DND-41 (cell line): ENCODE data around the gene TNIP2.

Source experiments
- ATAC-seq: fragments of 200-7000 bp; cut with Tn5 transposase; 3 replicates; pipeline ENCODE4 v1.9.1; 2021; ENCODE audit warnings: low read depth; ENCODE audit not compliant: insufficient read depth
- DNase-seq: peaks from one replicate; pipeline ENCODE4 v3.0.0-alpha.2; 2020
- H2AFZ ChIP-seq: 2 replicates; pipeline ENCODE4 v1.6.0; 2012; ENCODE audit warnings: low read depth, low read length
- H3K27ac ChIP-seq: 2 replicates; pipeline ENCODE4 v1.5.1; 2012; ENCODE audit warnings: low read length, inconsistent platforms
- H3K27me3 ChIP-seq: fragments of 200-600 bp; sonication (generic); 2 replicates; pipeline ENCODE4 v1.6.0; 2012; ENCODE audit warnings: low read length, mild to moderate bottlenecking, inconsistent platforms; ENCODE audit not compliant: insufficient read depth, poor library complexity
- H3K36me3 ChIP-seq: 2 replicates; pipeline ENCODE4 v1.5.1; 2012; ENCODE audit warnings: low read length, inconsistent platforms; ENCODE audit not compliant: insufficient read depth
- H3K4me1 ChIP-seq: 2 replicates; pipeline ENCODE4 v1.5.1; 2012; ENCODE audit warnings: mild to moderate bottlenecking, low read length; ENCODE audit not compliant: insufficient read depth
- H3K4me2 ChIP-seq: 2 replicates; pipeline ENCODE4 v1.6.0; 2012; ENCODE audit warnings: mild to moderate bottlenecking, moderate library complexity, low read length, inconsistent platforms; ENCODE audit not compliant: insufficient read depth
- H3K4me3 ChIP-seq, 2 experiments: fragments of 200-600 bp in 1 of 2; shearing (Covaris generic) in 1 of 2; 2 replicates each; pipeline ENCODE4 v1.5.1; 2012 to 2016; ENCODE audit warnings: inconsistent platforms in 2 of 2, low read length in 2 of 2, mild to moderate bottlenecking in 2 of 2, low read depth in 1 of 2, moderate library complexity in 1 of 2
- H3K79me2 ChIP-seq: 2 replicates; pipeline ENCODE4 v1.6.0; 2012; ENCODE audit warnings: low read length, inconsistent platforms; ENCODE audit not compliant: insufficient read depth
- H3K9ac ChIP-seq: 2 replicates; pipeline ENCODE4 v1.6.0; 2012; ENCODE audit warnings: low read depth, mild to moderate bottlenecking, inconsistent platforms, low read length, moderate library complexity
- H3K9me3 ChIP-seq: 2 replicates; pipeline ENCODE4 v1.5.1; 2012; ENCODE audit warnings: low read length, moderate library complexity, mild to moderate bottlenecking, inconsistent platforms; ENCODE audit not compliant: insufficient read depth, severe bottlenecking
- H4K20me1 ChIP-seq: 2 replicates; pipeline ENCODE4 v1.6.0; 2012; ENCODE audit warnings: low read length; ENCODE audit not compliant: insufficient read depth
- EZH2 ChIP-seq: IDR thresholded peaks from 3 replicates; pipeline ENCODE4 v1.6.1; 2012; ENCODE audit warnings: borderline replicate concordance, low read depth, mild to moderate bottlenecking, moderate library complexity, low read length, inconsistent platforms; ENCODE audit not compliant: severe bottlenecking
- TF ChIP-seq, protein P1 (sequence below): IDR thresholded peaks from 2 replicates; pipeline ENCODE4 v1.5.1; 2012; ENCODE audit warnings: borderline replicate concordance, low read length, moderate library complexity, mild to moderate bottlenecking; ENCODE audit not compliant: poor library complexity, severe bottlenecking; ENCODE audit errors: extremely low read depth

Gene TNIP2, protein sequence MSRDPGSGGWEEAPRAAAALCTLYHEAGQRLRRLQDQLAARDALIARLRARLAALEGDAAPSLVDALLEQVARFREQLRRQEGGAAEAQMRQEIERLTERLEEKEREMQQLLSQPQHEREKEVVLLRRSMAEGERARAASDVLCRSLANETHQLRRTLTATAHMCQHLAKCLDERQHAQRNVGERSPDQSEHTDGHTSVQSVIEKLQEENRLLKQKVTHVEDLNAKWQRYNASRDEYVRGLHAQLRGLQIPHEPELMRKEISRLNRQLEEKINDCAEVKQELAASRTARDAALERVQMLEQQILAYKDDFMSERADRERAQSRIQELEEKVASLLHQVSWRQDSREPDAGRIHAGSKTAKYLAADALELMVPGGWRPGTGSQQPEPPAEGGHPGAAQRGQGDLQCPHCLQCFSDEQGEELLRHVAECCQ

DNA sequence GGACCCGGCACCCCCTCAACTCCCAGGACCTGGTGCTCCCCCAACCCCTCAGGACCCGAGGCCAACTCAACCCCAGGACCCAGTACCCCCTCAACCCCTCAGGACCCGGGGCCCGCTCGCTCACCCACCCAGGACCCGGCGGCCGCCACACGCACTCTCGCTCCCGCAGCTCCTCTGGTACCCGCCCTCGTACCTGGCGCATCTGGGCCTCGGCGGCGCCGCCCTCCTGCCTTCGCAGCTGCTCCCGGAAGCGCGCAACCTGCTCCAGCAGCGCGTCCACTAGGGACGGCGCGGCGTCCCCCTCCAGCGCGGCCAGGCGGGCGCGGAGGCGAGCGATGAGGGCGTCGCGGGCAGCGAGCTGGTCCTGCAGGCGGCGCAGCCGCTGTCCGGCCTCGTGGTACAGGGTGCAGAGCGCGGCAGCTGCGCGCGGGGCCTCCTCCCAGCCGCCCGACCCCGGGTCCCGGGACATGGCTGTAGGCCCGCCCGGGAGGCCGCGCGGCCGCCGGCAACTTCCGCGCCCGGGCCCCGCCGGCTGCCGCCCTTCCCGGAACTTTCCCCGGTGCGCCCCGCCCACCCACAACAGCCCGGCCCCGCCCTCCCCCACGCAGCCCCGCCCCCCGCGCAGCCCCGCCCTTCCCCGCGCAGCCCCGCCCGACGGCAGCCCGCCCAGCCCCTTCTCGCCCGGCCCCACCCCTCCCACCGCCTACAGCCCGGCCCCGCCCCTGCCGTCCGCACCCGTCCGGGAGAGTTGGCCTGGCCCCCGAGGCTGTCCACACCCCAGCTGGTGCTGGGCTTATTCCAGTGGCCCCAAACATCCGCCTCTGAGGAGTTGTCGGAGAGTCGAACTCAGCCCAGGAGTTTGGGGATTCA lies at the start of gene TNIP2:
Gene TNIP2 (minus strand): TSS at position 516 of the 870 bp plus-strand sequence. CDS start 47 bp downstream, at position 469.
- H3K27ac ChIP-seq, result peak within 1 kb of the TSS; percentile 71
- peak; percentile 76 for DNase-seq

DNA sequence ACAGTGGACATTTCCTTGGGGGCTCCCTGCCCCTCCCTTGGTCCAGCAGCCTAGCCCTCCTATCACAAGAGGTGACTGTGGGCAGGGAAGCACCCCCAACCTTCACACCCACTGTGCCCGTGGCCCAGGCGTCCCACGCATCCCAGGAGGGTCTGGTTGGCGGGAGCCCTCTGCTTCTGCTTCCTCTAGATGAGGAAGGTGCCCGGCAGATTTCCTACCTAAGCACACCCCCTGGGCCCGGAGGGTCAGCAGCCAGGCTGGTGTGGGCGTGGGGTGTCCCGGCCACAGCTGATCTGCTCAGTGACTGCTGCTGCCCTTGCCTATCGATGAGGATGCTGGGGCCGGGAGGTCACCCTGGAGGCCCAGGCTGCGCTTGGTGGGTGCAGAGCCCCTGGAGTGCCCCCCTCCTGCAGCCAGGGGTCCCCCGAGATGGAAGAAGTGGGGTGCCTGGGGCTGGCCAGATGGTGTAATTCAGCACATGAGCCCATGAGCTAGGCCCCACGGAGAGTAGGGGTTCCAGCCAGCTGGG lies 48.9 kb upstream of the TNIP2 start:
- no peaks in the 10 kb centered on the region for H3K27me3 ChIP-seq
- H3K36me3 ChIP-seq, result no peaks in the 10 kb centered on the region
- no peak overlapping the region for H2AFZ ChIP-seq
- no peak overlapping the region for H3K4me2 ChIP-seq
- no peaks in the 10 kb centered on the region; the same call in 1 of the 2 replicates for H4K20me1 ChIP-seq
- H3K9me3 ChIP-seq, result no peaks in the 10 kb centered on the region
- TF ChIP-seq EZH2, result no peak
- TF ChIP-seq, protein P1, sequence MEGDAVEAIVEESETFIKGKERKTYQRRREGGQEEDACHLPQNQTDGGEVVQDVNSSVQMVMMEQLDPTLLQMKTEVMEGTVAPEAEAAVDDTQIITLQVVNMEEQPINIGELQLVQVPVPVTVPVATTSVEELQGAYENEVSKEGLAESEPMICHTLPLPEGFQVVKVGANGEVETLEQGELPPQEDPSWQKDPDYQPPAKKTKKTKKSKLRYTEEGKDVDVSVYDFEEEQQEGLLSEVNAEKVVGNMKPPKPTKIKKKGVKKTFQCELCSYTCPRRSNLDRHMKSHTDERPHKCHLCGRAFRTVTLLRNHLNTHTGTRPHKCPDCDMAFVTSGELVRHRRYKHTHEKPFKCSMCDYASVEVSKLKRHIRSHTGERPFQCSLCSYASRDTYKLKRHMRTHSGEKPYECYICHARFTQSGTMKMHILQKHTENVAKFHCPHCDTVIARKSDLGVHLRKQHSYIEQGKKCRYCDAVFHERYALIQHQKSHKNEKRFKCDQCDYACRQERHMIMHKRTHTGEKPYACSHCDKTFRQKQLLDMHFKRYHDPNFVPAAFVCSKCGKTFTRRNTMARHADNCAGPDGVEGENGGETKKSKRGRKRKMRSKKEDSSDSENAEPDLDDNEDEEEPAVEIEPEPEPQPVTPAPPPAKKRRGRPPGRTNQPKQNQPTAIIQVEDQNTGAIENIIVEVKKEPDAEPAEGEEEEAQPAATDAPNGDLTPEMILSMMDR, result no peak
- H3K4me1 ChIP-seq, result no peaks in the 10 kb centered on the region
- ATAC-seq (no peak; the same call in 2 of the 3 replicates), DNase-seq (no peak)
- no peak overlapping the region for H3K27ac ChIP-seq
- no peak overlapping the region for H3K9ac ChIP-seq
- no peaks in the 10 kb centered on the region for H3K79me2 ChIP-seq
- no peak overlapping the region for H3K4me3 ChIP-seq

More for the DNA sequence above, at the start of gene TNIP2:
- Histone ChIP-seq H3K4me2 (peak within 1 kb of the TSS; percentile 88), H3K36me3 (peaks cover 7% of the 10 kb centered on the region; the same call in 1 of the 2 replicates), H3K27me3 (no peaks in the 10 kb centered on the region), H3K4me1 (peaks cover 17% of the 10 kb centered on the region), H3K4me3 (peak within 1 kb of the TSS; percentile 67 to 94), H3K9ac (peak within 1 kb of the TSS; percentile 85), H3K79me2 (peaks cover 35% of the 10 kb centered on the region), H4K20me1 (peaks cover 13% of the 10 kb centered on the region), H3K9me3 (no peaks in the 10 kb centered on the region), H2AFZ (peak within 1 kb of the TSS; percentile 90)
- TF ChIP-seq EZH2, result no peak
- TF ChIP-seq, protein P1, result peak; percentile 32
- peak; percentile 77 for ATAC-seq

DNA sequence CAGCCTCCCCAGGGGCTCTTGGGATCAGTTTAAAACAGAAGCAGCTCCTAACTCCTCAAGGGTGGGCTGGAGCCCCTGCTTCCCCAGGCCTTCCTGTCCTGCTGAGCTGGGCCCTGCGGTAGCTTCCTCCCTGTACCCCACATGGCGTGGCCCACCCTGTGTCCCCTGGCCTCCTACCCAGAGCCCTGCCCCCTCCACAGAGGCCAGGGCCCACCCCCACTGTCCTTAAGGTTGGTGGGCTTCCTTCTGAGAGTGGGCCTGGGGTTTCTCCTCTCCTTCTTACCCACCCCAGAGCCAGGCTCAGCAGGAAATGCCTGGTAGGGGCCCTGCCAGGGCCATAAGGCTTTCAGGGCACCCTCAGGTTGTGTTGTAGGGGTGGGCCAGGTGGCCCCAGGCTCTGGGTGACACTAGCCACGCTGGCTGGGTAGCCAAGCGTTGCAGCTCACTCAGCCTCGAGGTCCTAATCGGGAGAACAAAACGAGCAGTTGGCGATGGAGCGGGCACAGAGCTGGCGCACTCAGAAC lies 48.4 kb upstream of the TNIP2 start:
- H3K9me3 ChIP-seq, result no peaks in the 10 kb centered on the region
- ATAC-seq, result no peak
- H3K36me3 ChIP-seq, result no peaks in the 10 kb centered on the region
- H3K4me2 ChIP-seq, result no peak overlapping the region
- H2AFZ ChIP-seq, result no peak overlapping the region
- no peak overlapping the region for H3K4me3 ChIP-seq
- H3K9ac ChIP-seq, result no peak overlapping the region
- H4K20me1 ChIP-seq, result no peaks in the 10 kb centered on the region; the same call in 1 of the 2 replicates
- DNase-seq, result no peak
- no peak overlapping the region for H3K27ac ChIP-seq
- no peak for TF ChIP-seq EZH2
- TF ChIP-seq, protein P1, result no peak
- H3K4me1 ChIP-seq, result no peaks in the 10 kb centered on the region
- H3K27me3 ChIP-seq, result no peaks in the 10 kb centered on the region
- H3K79me2 ChIP-seq, result no peaks in the 10 kb centered on the region
